ENCODE data around the gene EHMT1. TPM values are rescaled to one million over a fixed set of nuclear protein-coding genes. Genes with fewer than 3 reads are reported as not detected.

EHMT1 gene
- total RNA-seq, 4 donors from 2014 or later: 77.2 to 300 (median 161) TPM

DNA sequence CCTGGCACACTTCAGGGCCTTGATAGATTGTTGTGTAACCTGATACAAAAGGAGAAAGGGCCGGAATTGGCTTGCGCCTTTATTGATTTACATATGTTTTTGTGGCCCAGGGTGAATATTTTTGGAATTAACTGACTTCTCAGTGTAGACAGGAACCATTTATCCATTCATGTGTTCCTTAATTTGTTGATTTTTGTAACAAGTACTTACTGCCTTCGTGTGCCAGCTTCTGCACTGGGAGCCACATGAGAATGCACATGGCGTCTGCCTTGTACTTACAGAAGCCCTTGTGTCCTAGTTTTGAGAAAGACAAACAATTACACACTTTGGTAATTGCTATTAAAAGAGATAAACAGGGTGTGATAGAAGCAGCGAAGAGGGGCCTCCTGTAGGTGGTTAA, 26.4 kb downstream of the EHMT1 start:
- Histone ChIP-seq H3K4me3 (no peak overlapping the region), H3K36me3 (no peaks in the 10 kb centered on the region), H3K4me1 (no peaks in the 10 kb centered on the region), H3K27ac (no peak overlapping the region), H3K27me3 (no peaks in the 10 kb centered on the region), H3K9me3 (no peaks in the 10 kb centered on the region)
- TF ChIP-seq POLR2A (IDR thresholded peaks at IDR 0.05): no peak
- TF ChIP-seq, protein P1, sequence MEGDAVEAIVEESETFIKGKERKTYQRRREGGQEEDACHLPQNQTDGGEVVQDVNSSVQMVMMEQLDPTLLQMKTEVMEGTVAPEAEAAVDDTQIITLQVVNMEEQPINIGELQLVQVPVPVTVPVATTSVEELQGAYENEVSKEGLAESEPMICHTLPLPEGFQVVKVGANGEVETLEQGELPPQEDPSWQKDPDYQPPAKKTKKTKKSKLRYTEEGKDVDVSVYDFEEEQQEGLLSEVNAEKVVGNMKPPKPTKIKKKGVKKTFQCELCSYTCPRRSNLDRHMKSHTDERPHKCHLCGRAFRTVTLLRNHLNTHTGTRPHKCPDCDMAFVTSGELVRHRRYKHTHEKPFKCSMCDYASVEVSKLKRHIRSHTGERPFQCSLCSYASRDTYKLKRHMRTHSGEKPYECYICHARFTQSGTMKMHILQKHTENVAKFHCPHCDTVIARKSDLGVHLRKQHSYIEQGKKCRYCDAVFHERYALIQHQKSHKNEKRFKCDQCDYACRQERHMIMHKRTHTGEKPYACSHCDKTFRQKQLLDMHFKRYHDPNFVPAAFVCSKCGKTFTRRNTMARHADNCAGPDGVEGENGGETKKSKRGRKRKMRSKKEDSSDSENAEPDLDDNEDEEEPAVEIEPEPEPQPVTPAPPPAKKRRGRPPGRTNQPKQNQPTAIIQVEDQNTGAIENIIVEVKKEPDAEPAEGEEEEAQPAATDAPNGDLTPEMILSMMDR (IDR thresholded peaks at IDR 0.05): no peak
- no peak for DNase-seq

DNA sequence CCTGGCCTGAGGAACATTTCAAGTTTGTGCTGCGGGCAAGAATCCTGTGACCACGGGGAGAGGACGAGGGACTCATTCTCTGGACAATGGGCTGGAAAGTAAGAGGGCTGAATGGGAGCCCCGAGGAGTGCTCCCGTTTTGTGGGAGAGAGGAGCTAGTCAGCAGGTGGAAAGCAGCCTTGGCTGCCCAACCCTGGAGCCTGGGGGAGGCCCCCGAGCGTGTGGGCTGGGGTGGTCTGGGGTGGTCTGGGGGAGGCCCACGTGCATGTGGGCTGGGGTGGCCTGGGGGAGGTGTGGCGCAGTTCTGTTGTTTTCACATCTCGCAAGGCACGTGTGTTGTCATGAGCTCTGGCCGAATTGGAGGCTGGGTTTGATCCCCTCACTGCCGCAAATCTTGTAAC, 27.5 kb downstream of the EHMT1 start:
- TF ChIP-seq, protein P1 (IDR thresholded peaks at IDR 0.05): no peak
- TF ChIP-seq POLR2A (IDR thresholded peaks at IDR 0.05): no peak
- peaks cover 0 to 8% (median 0%) of the 10 kb centered on the region in 3 donors for H3K36me3 ChIP-seq

DNA sequence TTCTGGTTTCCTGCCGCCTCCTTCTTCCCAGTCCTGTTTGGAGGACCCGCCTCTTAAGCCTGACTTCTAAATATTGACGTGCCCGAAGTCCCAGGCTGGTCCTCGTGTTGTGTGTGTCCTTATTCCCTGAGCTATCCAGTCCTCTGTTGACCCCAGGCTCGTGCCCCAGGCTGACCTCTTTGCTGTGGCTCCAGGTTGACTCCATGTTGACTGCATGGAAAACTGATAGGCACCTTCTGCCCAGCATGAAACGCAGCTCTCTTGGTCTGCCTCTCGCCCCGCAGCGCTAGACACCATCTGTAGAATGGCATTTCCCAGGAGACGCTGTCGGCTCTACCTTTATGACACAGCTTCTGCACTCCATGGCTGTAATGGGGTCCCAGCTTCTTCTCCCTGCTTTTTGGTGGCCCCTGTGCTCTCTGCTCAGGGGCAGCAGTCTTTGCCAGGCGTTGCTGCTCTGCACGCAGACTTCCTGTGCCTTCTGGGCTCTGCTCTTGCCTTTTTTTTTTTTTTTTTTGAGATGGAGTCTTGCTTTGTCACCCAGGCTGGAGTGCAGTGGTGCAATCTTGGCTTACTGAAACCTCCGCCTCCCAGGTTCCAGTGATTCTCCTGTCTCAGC, 28.4 kb downstream of the EHMT1 start:
- Histone ChIP-seq H3K27me3 (no peaks in the 10 kb centered on the region), H3K27ac (no peak overlapping the region), H3K36me3 (peaks cover 0 to 16% (median 0%) of the 10 kb centered on the region in 3 donors), H3K9me3 (no peaks in the 10 kb centered on the region), H3K4me3 (no peak overlapping the region), H3K4me1 (no peaks in the 10 kb centered on the region)
- TF ChIP-seq, protein P1 (IDR thresholded peaks at IDR 0.05): no peak
- TF ChIP-seq POLR2A (IDR thresholded peaks at IDR 0.05): no peak
- no peak for DNase-seq

More for the DNA sequence above, 27.5 kb downstream of the EHMT1 start:
- H3K4me1 ChIP-seq: no peaks in the 10 kb centered on the region
- H3K4me3 ChIP-seq: no peak overlapping the region
- H3K27me3 ChIP-seq: no peaks in the 10 kb centered on the region
- H3K27ac ChIP-seq: no peak overlapping the region
- DNase-seq: no peak
- no peaks in the 10 kb centered on the region for H3K9me3 ChIP-seq

DNA sequence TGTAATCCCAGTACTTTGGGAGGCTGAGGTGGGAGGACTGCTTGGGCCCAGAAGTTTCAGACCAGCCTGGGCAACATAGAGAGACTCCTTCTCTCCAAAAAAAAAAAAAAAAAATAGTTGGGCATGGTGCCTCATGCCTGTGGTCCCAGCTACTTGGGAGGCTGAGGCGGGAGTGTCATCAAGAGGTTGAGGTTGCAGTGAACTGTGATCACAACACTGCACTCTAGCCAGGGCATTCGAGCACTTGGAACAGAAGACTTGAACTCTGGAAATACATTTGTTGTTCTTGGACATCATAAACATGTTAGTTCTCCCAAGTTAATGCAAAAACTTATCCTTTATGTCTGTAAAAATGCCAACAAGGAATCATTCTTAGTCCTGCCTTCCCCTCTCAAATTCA, 29.6 kb downstream of the EHMT1 start:
- Histone ChIP-seq H3K27ac (no peak overlapping the region), H3K4me3 (no peak overlapping the region), H3K36me3 (peaks cover 0 to 20% (median 0%) of the 10 kb centered on the region in 3 donors), H3K9me3 (no peaks in the 10 kb centered on the region), H3K27me3 (no peaks in the 10 kb centered on the region), H3K4me1 (no peaks in the 10 kb centered on the region)
- no peak for DNase-seq
- TF ChIP-seq POLR2A (IDR thresholded peaks at IDR 0.05): no peak
- TF ChIP-seq, protein P1 (IDR thresholded peaks at IDR 0.05): no peak

DNA sequence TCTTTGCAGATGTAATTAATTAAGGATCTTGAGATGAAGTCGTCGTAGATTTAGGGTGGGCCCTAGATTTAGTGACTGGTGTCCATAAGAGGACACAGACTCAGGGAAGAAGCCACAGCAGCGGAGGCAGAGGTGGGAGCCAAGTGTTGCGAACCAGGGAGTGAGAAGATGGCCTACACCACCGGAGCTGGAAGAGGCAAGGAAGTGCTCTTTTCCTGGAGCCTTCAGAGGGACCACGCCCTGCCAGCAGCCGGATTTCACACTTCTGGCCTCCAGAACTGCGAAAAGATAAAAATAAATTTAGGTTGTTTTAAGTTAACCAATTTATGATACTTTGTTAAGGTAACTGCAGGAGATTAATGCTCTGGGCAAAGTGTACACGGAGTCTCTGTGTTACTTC, 30.7 kb downstream of the EHMT1 start:
- no peak overlapping the region for H3K4me3 ChIP-seq
- H3K4me1 ChIP-seq: no peaks in the 10 kb centered on the region
- TF ChIP-seq POLR2A (IDR thresholded peaks at IDR 0.05): no peak
- TF ChIP-seq, protein P1 (IDR thresholded peaks at IDR 0.05): no peak
- no peaks in the 10 kb centered on the region for H3K9me3 ChIP-seq
- DNase-seq: no peak
- H3K27ac ChIP-seq: no peak overlapping the region
- peaks cover 0 to 29% (median 0%) of the 10 kb centered on the region in 3 donors for H3K36me3 ChIP-seq
- H3K27me3 ChIP-seq: no peaks in the 10 kb centered on the region

Data from Peyer's patch (tissue), 4 donors.